Heart right ventricle (tissue), 16 donors: Measurements from ENCODE around the gene CDC73. TPM values are rescaled to one million over a fixed set of nuclear protein-coding genes. Genes with fewer than 3 reads are reported as not detected.

Source experiments
- ATAC-seq, 8 donors: fragments of 200-7000 bp; cut with Tn5 transposase; one replicate each; pipeline ENCODE4 v1.9.1; 2020; ENCODE audit warnings: mild to moderate bottlenecking in 8 of 8, moderate library complexity in 8 of 8, moderate number of reproducible peaks in 1 of 8
- DNase-seq, 2 donors: peaks; one replicate each; pipeline ENCODE4 v3.0.0-alpha.2; 2020
- H3K27ac ChIP-seq, 10 donors: fragments of 200-600 bp; sonication (generic) in 2 of 10; one replicate each; pipeline versions ENCODE4 v1.5.0 to v1.8.0; 2020 to 2022; ENCODE audit warnings: mild to moderate bottlenecking in 3 of 10
- H3K27me3 ChIP-seq, 7 donors: fragments of 200-600 bp; one replicate each; pipeline ENCODE4 v1.8.0; 2021 to 2022; ENCODE audit warnings: mild to moderate bottlenecking in 2 of 7
- H3K36me3 ChIP-seq, 9 donors: fragments of 200-600 bp; sonication (generic) in 1 of 9; one replicate each; pipeline versions ENCODE4 v1.5.0 to v1.8.0; 2020 to 2022; ENCODE audit warnings: mild to moderate bottlenecking in 2 of 9
- H3K4me1 ChIP-seq, 9 donors: fragments of 200-600 bp; sonication (generic) in 1 of 9; one replicate each; pipeline versions ENCODE4 v1.5.0 to v1.8.0; 2020 to 2022; ENCODE audit warnings: mild to moderate bottlenecking in 4 of 9
- H3K4me3 ChIP-seq, 10 donors: fragments of 200-600 bp; sonication (generic) in 2 of 10; one replicate each; pipeline versions ENCODE4 v1.5.0 to v1.8.0; 2020 to 2022; ENCODE audit warnings: mild to moderate bottlenecking in 7 of 10, moderate library complexity in 2 of 10
- H3K9me3 ChIP-seq, 11 donors: fragments of 200-600 bp in 10 of 11; sonication (generic) in 2 of 11; one replicate each; pipeline versions ENCODE4 v1.5.0 to v1.8.0; 2013 to 2022; ENCODE audit warnings: mild to moderate bottlenecking in 2 of 11, control low read depth in 1 of 11, moderate library complexity in 1 of 11
- CTCF ChIP-seq, 9 donors: fragments of 200-600 bp; sonication (generic) in 2 of 9; IDR thresholded peaks; one replicate each; pipeline versions ENCODE4 v1.5.0 to v1.8.0; 2021 to 2022; ENCODE audit warnings: antibody characterized with exemption in 9 of 9, mild to moderate bottlenecking in 5 of 9, moderate library complexity in 1 of 9
- WGBS, 2 donors: extraction: QIAGEN DNeasy Blood & Tissue Kit; methylation state at CpG; one replicate each; pipeline ENCODE4 v1.1.7; 2013; ENCODE audit warnings: inconsistent platforms in 1 of 2; 5-methylcytosine and 5-hydroxymethylcytosine counted together
- intact Hi-C, 10 donors: fragments of 100-400 bp; cut with DNase I; formaldehyde crosslinking; loops; one replicate each; pipeline versions ENCODE4 v1.11.1 to v1.14.2; 2022
- polyA plus RNA-seq, 2 donors: library from polyadenylated mRNA; stranded (reverse); fragments of 200-250 nt; gene quantifications; one replicate each; pipeline ENCODE4 v1.2.3, GENCODE V29; 2013
- total RNA-seq, 10 donors: library from RNA; stranded (reverse); fragmentation: NEBNext Ultra II Directional in 3 of 10; extraction: Animal tissue kit (Norgen Biotek cat#: 25700) in 3 of 10; gene quantifications; one replicate each; pipeline versions ENCODE4 v1.2.1 to v1.2.4, GENCODE V29; 2021 to 2023
- donor health status: Arrhythmogenic right ventricular cardiomyopathy.
- donor health status: ischemic (EF 13 %, LVEDD 7.1; RV severe dilation, severe dysfunction).
- donor health status: healthy with polysubstance abuse.
- donor health status: DM: no; HTN: yes; CAD: no.
- donor health status: DM: no; HTN: no; CAD: no.
- donor health status: ischemic (EF 25% LVEDD 6.9; RV normal size, moderate dysfunction).
- donor health status: ischemic (EF 25% LVEDD 5.7; RV mildly dilated, moderate dysfunction).
- donor health status: healthy.
- donor health status: DM: yes; HTN: yes; CAD: no.
- donor health status: Ischemic cardiomyopathy.
- donor health status: ischemic (EF 35%, LVEDD 5.7; RV mildly dilated, moderate dysfunction).
- donor health status: nonischemic (EF 11% LVEDD 7.7; RV severe dilation, severe dysfunction).
- donor health status: DM: yes; HTN: yes; CAD: no.
- donor health status: PGD.
- donor health status: ischemic (EF 29% LVEDD 5.4; RV normal size, mild dysfunction).
- donor health status: nonischemic (EF 23%, LVEDD 6.1; RV moderate dilation, normal function).

CDC73 gene
- total and polyA plus RNA-seq, 12 donors, result 9.2 to 70.2 (median 54.2) TPM

- no peak for TF ChIP-seq CTCF (IDR thresholded peaks at IDR 0.05)
- 96 to 100% methylated on average over 4 of the region's 4 CpGs for WGBS, 2 donors
- intact Hi-C loops, result no loop called here
Observed at GRCh38 chr1:193242000-193242399, 120.2 kb downstream of the CDC73 start.

GRCh38 chr1:193249187-193249586, 127.4 kb downstream of the CDC73 start:
- TF ChIP-seq CTCF (IDR thresholded peaks at IDR 0.05), result no peak
- no peaks in the 10 kb centered on the region for H3K4me1 ChIP-seq
- no peak for ATAC-seq
- H3K4me3 ChIP-seq, result no peak overlapping the region
- no peaks in the 10 kb centered on the region for H3K27me3 ChIP-seq
- intact Hi-C loops, result no loop called here
- H3K27ac ChIP-seq, result no peak overlapping the region
- peaks cover 0 to 14% (median 10%) of the 10 kb centered on the region in 11 donors for H3K9me3 ChIP-seq
- H3K36me3 ChIP-seq, result peaks cover 0 to 95% (median 25%) of the 10 kb centered on the region in 9 donors
- no peak for DNase-seq
- 98% methylated on average over 7 of the region's 7 CpGs for WGBS, 2 donors

More at GRCh38 chr1:193242000-193242399, 120.2 kb downstream of the CDC73 start:
- Histone ChIP-seq H3K4me1 (no peaks in the 10 kb centered on the region), H3K27ac (no peak overlapping the region), H3K9me3 (no peaks in the 10 kb centered on the region), H3K27me3 (no peaks in the 10 kb centered on the region), H3K36me3 (peaks cover 0 to 63% (median 5%) of the 10 kb centered on the region in 9 donors), H3K4me3 (no peak overlapping the region)
- DNase-seq, result no peak
- no peak for ATAC-seq

GRCh38 chr1:193251950-193252349, 130.1 kb downstream of the CDC73 start:
- DNase-seq, result no peak
- no peaks in the 10 kb centered on the region for H3K4me1 ChIP-seq
- TF ChIP-seq CTCF (IDR thresholded peaks at IDR 0.05), result no peak
- WGBS, 2 donors, result 88% methylated on average over 2 of the region's 2 CpGs
- peaks cover 0 to 14% (median 10%) of the 10 kb centered on the region in 11 donors for H3K9me3 ChIP-seq
- H3K27me3 ChIP-seq, result no peaks in the 10 kb centered on the region
- intact Hi-C loops, result no loop called here
- H3K4me3 ChIP-seq, result no peak overlapping the region
- peaks cover 0 to 69% (median 25%) of the 10 kb centered on the region in 9 donors for H3K36me3 ChIP-seq
- H3K27ac ChIP-seq, result no peak overlapping the region
- no peak for ATAC-seq

- peaks cover 0 to 35% (median 0%) of the 10 kb centered on the region in 9 donors for H3K36me3 ChIP-seq
- no peak for DNase-seq
- H3K4me1 ChIP-seq, result peaks cover 0 to 8% (median 0%) of the 10 kb centered on the region in 9 donors
- no peak overlapping the region for H3K4me3 ChIP-seq
- no peaks in the 10 kb centered on the region for H3K27me3 ChIP-seq
- no peak for TF ChIP-seq CTCF (IDR thresholded peaks at IDR 0.05)
- no peaks in the 10 kb centered on the region for H3K9me3 ChIP-seq
- ATAC-seq, result no peak
- intact Hi-C loops, result no loop called here
- H3K27ac ChIP-seq, result no peak overlapping the region
Observed at GRCh38 chr1:193256019-193256418, 134.2 kb downstream of the CDC73 start.
